ENCODE measurements around the gene ANKAR.

DNA sequence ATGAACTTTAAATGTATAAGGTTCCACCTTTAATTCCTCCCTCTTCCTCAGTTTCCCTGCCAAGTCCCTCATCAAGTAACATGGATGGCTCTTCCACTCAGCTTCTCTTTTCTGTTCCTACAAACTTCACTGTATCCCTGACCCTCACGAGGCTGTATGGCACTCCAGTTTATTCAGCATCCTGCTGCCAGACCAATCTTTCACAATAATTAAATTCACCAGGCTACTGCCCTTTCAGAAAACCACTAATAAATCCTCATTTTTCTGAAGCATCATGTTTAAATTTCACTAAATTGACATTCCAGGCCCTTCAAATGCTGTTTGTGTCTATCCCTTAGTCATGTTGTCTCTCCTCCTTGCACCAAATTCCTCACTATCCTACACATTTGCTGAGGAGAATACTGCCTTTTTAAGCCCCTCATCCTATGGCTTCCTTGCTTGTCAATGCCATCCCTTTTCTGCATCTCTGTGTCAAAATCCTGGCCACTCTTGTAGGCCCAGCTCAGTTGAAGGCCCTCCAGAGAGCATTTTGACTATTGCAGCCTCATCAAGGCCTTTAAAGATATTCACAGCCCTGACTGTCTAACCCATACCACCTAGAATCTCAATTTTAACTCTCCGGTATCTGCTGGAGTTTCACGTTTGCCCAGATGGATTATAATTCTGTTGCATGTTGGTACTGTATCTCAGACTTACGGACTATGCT, 36.0 kb upstream of the ANKAR start:
- TF ChIP-seq ZNF384 (IDR thresholded peaks at IDR 0.05) (no peak), LEF1 (IDR thresholded peaks at IDR 0.05; ENCODE audit: borderline replicate concordance) (no peak), FOXA1 (IDR thresholded peaks at IDR 0.05) (no peak), BHLHE40 (IDR thresholded peaks at IDR 0.05; ENCODE audit: borderline replicate concordance) (no peak), SP1 (IDR thresholded peaks at IDR 0.05) (no peak), CTBP1 (IDR thresholded peaks at IDR 0.05; ENCODE audit: borderline replicate concordance) (no peak), HDGF (IDR thresholded peaks at IDR 0.05; ENCODE audit: borderline replicate concordance) (no peak), TARDBP (IDR thresholded peaks at IDR 0.05) (no peak), ELF4 (IDR thresholded peaks at IDR 0.05) (no peak)
- TF ChIP-seq, protein P1, sequence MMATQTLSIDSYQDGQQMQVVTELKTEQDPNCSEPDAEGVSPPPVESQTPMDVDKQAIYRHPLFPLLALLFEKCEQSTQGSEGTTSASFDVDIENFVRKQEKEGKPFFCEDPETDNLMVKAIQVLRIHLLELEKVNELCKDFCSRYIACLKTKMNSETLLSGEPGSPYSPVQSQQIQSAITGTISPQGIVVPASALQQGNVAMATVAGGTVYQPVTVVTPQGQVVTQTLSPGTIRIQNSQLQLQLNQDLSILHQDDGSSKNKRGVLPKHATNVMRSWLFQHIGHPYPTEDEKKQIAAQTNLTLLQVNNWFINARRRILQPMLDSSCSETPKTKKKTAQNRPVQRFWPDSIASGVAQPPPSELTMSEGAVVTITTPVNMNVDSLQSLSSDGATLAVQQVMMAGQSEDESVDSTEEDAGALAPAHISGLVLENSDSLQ (IDR thresholded peaks at IDR 0.05): no peak
